HEK293T (cell line): ENCODE measurements around the gene MLH3.
A peak's percentile ranks its signal among the peaks of the same experiment; 100 is the strongest.

Experiments
- CTCF ChIA-PET: fragments of 350-600 bp; formaldehyde crosslinking; extraction: SDS; loops from one replicate; lab custom pipeline; 2021; ENCODE audit warnings: antibody characterized with exemption, inconsistent platforms; lab: Yijun Ruan, JAX
- POLR2A ChIA-PET: fragments of 350-600 bp; formaldehyde crosslinking; extraction: SDS; loops from one replicate; lab custom pipeline; 2020; ENCODE audit warnings: antibody characterized with exemption, inconsistent platforms; lab: Yijun Ruan, JAX
- DNase-seq: peaks from one replicate; pipeline ENCODE4 v3.0.0; 2012; ENCODE audit warnings: mixed read lengths; ENCODE audit errors: extremely low spot score
- ARNT ChIP-seq: fragments of 450-650 bp; IDR thresholded peaks from 2 replicates; pipeline ENCODE4 v1.6.1; 2017; ENCODE audit warnings: mild to moderate bottlenecking
- BHLHE40 ChIP-seq: fragments of 450-650 bp; IDR thresholded peaks from 2 replicates; pipeline ENCODE4 v1.6.1; 2016; ENCODE audit warnings: mild to moderate bottlenecking, moderate library complexity, borderline replicate concordance
- CTBP1 ChIP-seq: fragments of 450-650 bp; IDR thresholded peaks from 2 replicates; pipeline ENCODE4 v1.6.1; 2016; ENCODE audit warnings: borderline replicate concordance
- ELF4 ChIP-seq: fragments of 450-650 bp; IDR thresholded peaks from 2 replicates; pipeline ENCODE4 v1.6.1; 2017; ENCODE audit warnings: antibody characterized with exemption
- FOXA1 ChIP-seq: fragments of 450-650 bp; IDR thresholded peaks from 2 replicates; pipeline ENCODE4 v1.6.1; 2016; ENCODE audit warnings: mild to moderate bottlenecking
- FOXK2 ChIP-seq: fragments of 450-650 bp; IDR thresholded peaks from 2 replicates; pipeline ENCODE4 v1.6.1; 2016; ENCODE audit warnings: mild to moderate bottlenecking
- FOXM1 ChIP-seq: fragments of 450-650 bp; IDR thresholded peaks from 2 replicates; pipeline ENCODE4 v1.6.1; 2017; ENCODE audit warnings: mild to moderate bottlenecking, borderline replicate concordance
- HDGF ChIP-seq: fragments of 450-650 bp; IDR thresholded peaks from 2 replicates; pipeline ENCODE4 v1.6.1; 2017; ENCODE audit warnings: antibody characterized with exemption, borderline replicate concordance
- L3MBTL2 ChIP-seq: fragments of 450-650 bp; conservative IDR thresholded peaks from 2 replicates; pipeline ENCODE4 v1.6.1; 2016; ENCODE audit warnings: mild to moderate bottlenecking
- LEF1 ChIP-seq: fragments of 450-650 bp; IDR thresholded peaks from 2 replicates; pipeline ENCODE4 v1.6.1; 2017; ENCODE audit warnings: mild to moderate bottlenecking, borderline replicate concordance
- NFRKB ChIP-seq: fragments of 450-650 bp; IDR thresholded peaks from 2 replicates; pipeline ENCODE4 v1.6.1; 2016; ENCODE audit warnings: mild to moderate bottlenecking, moderate library complexity
- PKNOX1 ChIP-seq: fragments of 450-650 bp; IDR thresholded peaks from 2 replicates; pipeline ENCODE4 v1.6.1; 2016
- SP1 ChIP-seq: fragments of 450-650 bp; IDR thresholded peaks from 2 replicates; pipeline ENCODE4 v1.6.1; 2017
- SUZ12 ChIP-seq: fragments of 450-650 bp; IDR thresholded peaks from 2 replicates; pipeline ENCODE4 v1.6.1; 2016; ENCODE audit warnings: mild to moderate bottlenecking
- TARDBP ChIP-seq: fragments of 450-650 bp; IDR thresholded peaks from 2 replicates; pipeline ENCODE4 v1.6.1; 2016
- ZNF384 ChIP-seq: fragments of 450-650 bp; IDR thresholded peaks from 2 replicates; pipeline ENCODE4 v1.6.1; 2016

MLH3 gene

GRCh38 chr14:74982661-74983060 is 68.6 kb downstream of the MLH3 start:
- no peak for TF ChIP-seq ZNF384
- no peak for TF ChIP-seq FOXA1
- no peak for TF ChIP-seq PKNOX1
- no peak for TF ChIP-seq ARNT
- no peak for TF ChIP-seq CTBP1
- no peak for TF ChIP-seq SP1
- no peak for TF ChIP-seq BHLHE40
- ChIA-PET CTCF (interaction anchor here (2.0 kb wide), 1 partner anchor 37 kb away, joined by 8 read pairs; no protein-coding TSS in a partner anchor), POLR2A (interaction anchor here (1.1 kb wide), 1 partner anchor 20 kb away, joined by 3 read pairs; the partner anchor contains the start of gene EIF2B2)
- DNase-seq: no peak

- POLR2A ChIA-PET: interaction anchor here (1.1 kb wide), 1 partner anchor 21 kb away, joined by 3 read pairs; the partner anchor contains the start of gene EIF2B2
- CTCF ChIA-PET: interaction anchor here (0.5 to 2.0 kb wide), 2 partner anchors 36 to 172 kb away, joined by 3 to 8 read pairs; no protein-coding TSS in a partner anchor
- peak; percentile 3 for DNase-seq
- TF ChIP-seq SP1: no peak
- TF ChIP-seq TARDBP: no peak
- TF ChIP-seq BHLHE40: no peak
- no peak for TF ChIP-seq ZNF384
- no peak for TF ChIP-seq FOXM1
- TF ChIP-seq SUZ12: no peak
- no peak for TF ChIP-seq NFRKB
- TF ChIP-seq FOXK2: no peak
- no peak for TF ChIP-seq LEF1
- TF ChIP-seq PKNOX1: no peak
- no peak for TF ChIP-seq HDGF
- TF ChIP-seq ARNT: no peak
- TF ChIP-seq CTBP1: no peak
These were observed 69.4 kb downstream of the MLH3 start for GRCh38 chr14:74981833-74982232.

- POLR2A ChIA-PET: interaction anchor here (0.9 to 2.0 kb wide), 4 partner anchors 21 to 83 kb away, joined by 3 to 8 read pairs (median 4); partner anchors contain the start of genes ACYP1, EIF2B2 and PGF
- CTCF ChIA-PET: interaction anchor here (0.5 to 2.0 kb wide), 3 partner anchors 36 to 172 kb away, joined by 3 to 8 read pairs (median 3); no protein-coding TSS in a partner anchor
These were observed 69.8 kb downstream of the MLH3 start for GRCh38 chr14:74981462-74981782.

GRCh38 chr14:74980731-74981461 is 70.4 kb downstream of the MLH3 start:
- TF ChIP-seq CTBP1 (no peak), PKNOX1 (no peak), L3MBTL2 (peak; percentile 59), BHLHE40 (no peak)
- CTCF ChIA-PET: interaction anchor here (0.7 to 2.0 kb wide), 5 partner anchors 16 to 75 kb away, joined by 3 to 13 read pairs (median 4); no protein-coding TSS in a partner anchor
- POLR2A ChIA-PET: interaction anchor here (0.9 to 2.0 kb wide), 6 partner anchors 10 to 83 kb away, joined by 3 to 8 read pairs (median 4); partner anchors contain the start of genes ACYP1, EIF2B2 and PGF
- DNase-seq: peak; percentile 16

More at GRCh38 chr14:74981462-74981782, 69.8 kb downstream of the MLH3 start:
- TF ChIP-seq CTBP1 (no peak), PKNOX1 (no peak), ZNF384 (no peak), BHLHE40 (no peak), FOXA1 (no peak), SP1 (no peak), L3MBTL2 (no peak)
- DNase-seq: peak; percentile 4

GRCh38 chr14:74980398-74980730 is 70.9 kb downstream of the MLH3 start:
- no peak for TF ChIP-seq PKNOX1
- no peak for TF ChIP-seq FOXA1
- TF ChIP-seq FOXM1: no peak
- TF ChIP-seq FOXK2: no peak
- no peak for TF ChIP-seq ELF4
- TF ChIP-seq SP1: no peak
- TF ChIP-seq HDGF: no peak
- no peak for TF ChIP-seq LEF1
- TF ChIP-seq ARNT: no peak
- no peak for TF ChIP-seq NFRKB
- no peak for TF ChIP-seq TARDBP
- TF ChIP-seq L3MBTL2: no peak
- TF ChIP-seq ZNF384: no peak
- ChIA-PET CTCF (interaction anchor here (0.7 to 1.9 kb wide), 4 partner anchors 16 to 75 kb away, joined by 3 to 13 read pairs (median 4); no protein-coding TSS in a partner anchor), POLR2A (interaction anchor here (0.9 to 2.0 kb wide), 5 partner anchors 10 to 84 kb away, joined by 3 to 8 read pairs (median 4); partner anchors contain the start of genes ACYP1 and EIF2B2)
- peak; percentile 13 for DNase-seq
